DOHH2 (cell line): ENCODE data around the gene ATP10B.

Experiments used
- H3F3A ChIP-seq: fragments of 200-600 bp; sonication (generic), shearing (Covaris generic); 2 replicates; pipeline ENCODE4 v1.6.0; 2016; ENCODE audit warnings: antibody characterized with exemption, mild to moderate bottlenecking; ENCODE audit not compliant: control insufficient read depth, insufficient read depth
- H3K27ac ChIP-seq: fragments of 200-600 bp; sonication (generic); 2 replicates; pipeline ENCODE4 v1.5.1; 2014; ENCODE audit warnings: low read depth, mild to moderate bottlenecking, low read length, moderate library complexity
- H3K27me3 ChIP-seq: fragments of 200-600 bp; sonication (generic); 2 replicates; pipeline ENCODE4 v1.6.1; 2014; ENCODE audit warnings: mild to moderate bottlenecking, low read length, mixed read lengths; ENCODE audit not compliant: control insufficient read depth
- H3K36me3 ChIP-seq: fragments of 200-600 bp; sonication (generic); 2 replicates; pipeline ENCODE4 v1.6.1; 2014; ENCODE audit warnings: mild to moderate bottlenecking, low read length, moderate library complexity, mixed read lengths; ENCODE audit not compliant: control insufficient read depth
- H3K4me1 ChIP-seq: fragments of 200-600 bp; sonication (generic); 2 replicates; pipeline ENCODE4 v1.6.1; 2014; ENCODE audit warnings: mild to moderate bottlenecking, low read length, mixed read lengths; ENCODE audit not compliant: control insufficient read depth
- H3K4me2 ChIP-seq: fragments of 200-600 bp; sonication (generic); 2 replicates; pipeline ENCODE4 v1.6.0; 2014; ENCODE audit warnings: mild to moderate bottlenecking, low read length, moderate library complexity
- H3K4me3 ChIP-seq: fragments of 200-600 bp; sonication (generic); 2 replicates; pipeline ENCODE4 v1.5.1; 2014; ENCODE audit warnings: mild to moderate bottlenecking, low read length, mixed read lengths
- H3K79me2 ChIP-seq: fragments of 200-600 bp; sonication (generic); 2 replicates; pipeline ENCODE4 v1.6.1; 2014; ENCODE audit warnings: mild to moderate bottlenecking, low read length, mixed read lengths; ENCODE audit not compliant: control insufficient read depth
- H3K9me2 ChIP-seq: fragments of 200-600 bp; sonication (generic); replicated peaks from 2 replicates; pipeline ENCODE4 v1.6.1; 2014; ENCODE audit warnings: mild to moderate bottlenecking, low read length, mixed read lengths; ENCODE audit not compliant: control insufficient read depth
- H3K9me3 ChIP-seq: fragments of 200-600 bp; sonication (generic); 2 replicates; pipeline ENCODE4 v1.6.1; 2014; ENCODE audit warnings: antibody characterized with exemption, low read length, mixed read lengths; ENCODE audit not compliant: control insufficient read depth, insufficient read depth
- H4K20me1 ChIP-seq: fragments of 200-600 bp; sonication (generic); 2 replicates; pipeline ENCODE4 v1.6.0; 2014; ENCODE audit warnings: low read depth, mild to moderate bottlenecking, antibody characterized with exemption, low read length, moderate library complexity; ENCODE audit not compliant: control insufficient read depth, insufficient read depth
- CTCF ChIP-seq: fragments of 200-600 bp; sonication (generic); IDR thresholded peaks from one replicate; pipeline ENCODE4 v1.5.1; 2014; ENCODE audit warnings: antibody characterized with exemption, mild to moderate bottlenecking, low read depth, low read length; ENCODE audit not compliant: poor library complexity, severe bottlenecking
- EZH2phosphoT487 ChIP-seq: fragments of 200-600 bp; sonication (generic); IDR thresholded peaks from 2 replicates; pipeline ENCODE4 v1.6.1; 2017; ENCODE audit warnings: borderline replicate concordance, mild to moderate bottlenecking, antibody characterized with exemption, low read length, moderate library complexity, mixed read lengths

The ATP10B gene

DNA sequence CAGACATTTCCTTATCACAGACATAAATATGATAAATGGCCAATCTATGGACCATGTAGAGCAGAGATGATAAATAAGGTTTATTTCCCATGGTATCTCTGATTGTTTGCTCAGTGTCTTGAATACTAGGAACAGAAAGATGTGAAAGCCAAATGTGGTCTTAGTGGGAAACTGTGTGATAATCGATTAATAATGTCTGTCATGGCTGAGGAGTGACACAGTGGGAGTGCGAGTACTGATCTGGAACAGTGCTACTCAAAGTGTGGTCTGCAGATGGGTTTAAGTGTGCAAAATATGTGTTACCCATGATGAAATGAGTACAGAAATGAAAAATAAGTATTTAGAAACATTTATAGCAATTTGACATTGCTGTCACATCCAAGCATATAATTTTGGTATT is 337.8 kb downstream of the ATP10B start:
- H3K4me1 ChIP-seq, result no peaks in the 10 kb centered on the region
- H3K27ac ChIP-seq, result no peak overlapping the region
- no peaks in the 10 kb centered on the region for H3K9me2 ChIP-seq
- H3K4me2 ChIP-seq, result no peak overlapping the region
- H3K27me3 ChIP-seq, result peaks cover 22% of the 10 kb centered on the region
- H4K20me1 ChIP-seq, result no peaks in the 10 kb centered on the region
- no peaks in the 10 kb centered on the region for H3K9me3 ChIP-seq
- no peaks in the 10 kb centered on the region for H3K36me3 ChIP-seq
- H3K79me2 ChIP-seq, result no peaks in the 10 kb centered on the region
- H3K4me3 ChIP-seq, result no peak overlapping the region
- H3F3A ChIP-seq, result no peaks in the 10 kb centered on the region
- no peak for TF ChIP-seq EZH2phosphoT487
- no peak for TF ChIP-seq CTCF

- H3K36me3 ChIP-seq, result no peaks in the 10 kb centered on the region
- no peak overlapping the region for H3K4me3 ChIP-seq
- peaks cover 22% of the 10 kb centered on the region for H3K27me3 ChIP-seq
- no peaks in the 10 kb centered on the region for H3F3A ChIP-seq
- no peaks in the 10 kb centered on the region for H3K79me2 ChIP-seq
- H3K27ac ChIP-seq, result no peak overlapping the region
- H3K9me3 ChIP-seq, result no peaks in the 10 kb centered on the region
- H3K9me2 ChIP-seq, result no peaks in the 10 kb centered on the region
- TF ChIP-seq EZH2phosphoT487 (no peak), CTCF (no peak)
- H3K4me2 ChIP-seq, result no peak overlapping the region
- H3K4me1 ChIP-seq, result peaks cover 2% of the 10 kb centered on the region
- no peaks in the 10 kb centered on the region for H4K20me1 ChIP-seq
These were observed 338.5 kb downstream of the ATP10B start for GRCh38 chr5:160513485-160513884.
